ENCODE measurements around the gene FN1. TPM values are rescaled to one million over a fixed set of nuclear protein-coding genes. Genes with fewer than 3 reads are reported as not detected.
"Not testable (repeated sequence)": the region's sequence is repeated elsewhere in the genome, so short reads cannot be mapped to it uniquely, and the experiment has no call there.

Gene FN1
- total RNA-seq, 1 donor from 2014 or later = not detected

DNA sequence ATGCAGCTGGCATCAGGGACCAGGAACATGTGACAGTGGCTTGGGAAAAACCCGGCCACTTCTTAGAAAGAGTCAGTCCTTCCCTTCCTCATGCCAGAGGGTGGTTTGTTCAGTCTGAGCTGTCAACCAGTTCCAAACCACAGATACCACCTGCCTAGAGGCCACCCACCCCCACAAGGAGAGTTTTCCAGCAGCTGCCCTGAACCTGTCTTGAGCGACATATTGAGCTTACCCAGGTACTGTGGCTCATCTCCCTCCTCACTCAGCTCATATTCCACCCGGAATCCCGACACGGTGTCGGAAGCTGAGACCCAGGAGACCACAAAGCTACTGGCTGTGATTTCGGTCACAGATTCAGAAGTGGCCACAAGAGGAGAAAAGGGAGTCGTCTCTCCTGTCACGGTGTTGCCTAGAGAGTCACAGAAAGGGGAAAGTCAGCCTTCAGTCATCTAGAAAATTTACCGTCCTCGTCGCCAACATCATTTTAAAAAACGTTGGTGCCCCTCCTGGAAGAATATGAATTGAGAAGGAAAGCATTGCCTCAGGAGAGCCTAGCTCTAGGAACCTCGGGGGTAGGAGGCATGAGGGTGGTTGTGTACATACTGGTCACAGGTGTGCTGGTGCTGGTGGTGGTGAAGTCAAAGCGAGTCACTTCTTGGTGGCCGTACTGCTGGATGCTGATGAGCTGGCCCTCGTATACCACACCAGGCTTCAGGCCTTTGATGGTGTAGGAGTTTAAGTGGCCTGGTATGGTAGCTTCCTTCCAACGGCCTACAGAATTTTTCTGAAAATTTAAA, 26.3 kb downstream of the FN1 start:
- Mint-ChIP-seq H3K4me1 (no peaks in the 10 kb centered on the region), H3K4me3 (no peak overlapping the region), H3K27ac (no peak overlapping the region), H3K9me3 (no peaks in the 10 kb centered on the region), H3K27me3 (peaks cover 11% of the 10 kb centered on the region), H3K36me3 (ENCODE audit: low read depth) (no peaks in the 10 kb centered on the region)
- ChIA-PET POLR2A (no interaction called here), CTCF (no interaction called here)
- intact Hi-C loops (cut with micrococcal nuclease) = no loop called here
- ATAC-seq (ENCODE audit: low read depth) (no peak), DNase-seq (no peak)
- TF ChIP-seq, protein P1, sequence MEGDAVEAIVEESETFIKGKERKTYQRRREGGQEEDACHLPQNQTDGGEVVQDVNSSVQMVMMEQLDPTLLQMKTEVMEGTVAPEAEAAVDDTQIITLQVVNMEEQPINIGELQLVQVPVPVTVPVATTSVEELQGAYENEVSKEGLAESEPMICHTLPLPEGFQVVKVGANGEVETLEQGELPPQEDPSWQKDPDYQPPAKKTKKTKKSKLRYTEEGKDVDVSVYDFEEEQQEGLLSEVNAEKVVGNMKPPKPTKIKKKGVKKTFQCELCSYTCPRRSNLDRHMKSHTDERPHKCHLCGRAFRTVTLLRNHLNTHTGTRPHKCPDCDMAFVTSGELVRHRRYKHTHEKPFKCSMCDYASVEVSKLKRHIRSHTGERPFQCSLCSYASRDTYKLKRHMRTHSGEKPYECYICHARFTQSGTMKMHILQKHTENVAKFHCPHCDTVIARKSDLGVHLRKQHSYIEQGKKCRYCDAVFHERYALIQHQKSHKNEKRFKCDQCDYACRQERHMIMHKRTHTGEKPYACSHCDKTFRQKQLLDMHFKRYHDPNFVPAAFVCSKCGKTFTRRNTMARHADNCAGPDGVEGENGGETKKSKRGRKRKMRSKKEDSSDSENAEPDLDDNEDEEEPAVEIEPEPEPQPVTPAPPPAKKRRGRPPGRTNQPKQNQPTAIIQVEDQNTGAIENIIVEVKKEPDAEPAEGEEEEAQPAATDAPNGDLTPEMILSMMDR (IDR thresholded peaks at IDR 0.05) = no peak

- CTCF ChIA-PET; H3K36me3 Mint-ChIP-seq (ENCODE audit: low read depth); H3K9me3 Mint-ChIP-seq; H3K4me3 Mint-ChIP-seq; H3K27ac Mint-ChIP-seq; POLR2A ChIA-PET; H3K27me3 Mint-ChIP-seq; intact Hi-C loops (cut with micrococcal nuclease); ATAC-seq (ENCODE audit: low read depth); DNase-seq; H3K4me1 Mint-ChIP-seq: not testable (repeated sequence)
These were observed 27.4 kb downstream of the FN1 start for GRCh38 chr2:215408441-215408840.

DNA sequence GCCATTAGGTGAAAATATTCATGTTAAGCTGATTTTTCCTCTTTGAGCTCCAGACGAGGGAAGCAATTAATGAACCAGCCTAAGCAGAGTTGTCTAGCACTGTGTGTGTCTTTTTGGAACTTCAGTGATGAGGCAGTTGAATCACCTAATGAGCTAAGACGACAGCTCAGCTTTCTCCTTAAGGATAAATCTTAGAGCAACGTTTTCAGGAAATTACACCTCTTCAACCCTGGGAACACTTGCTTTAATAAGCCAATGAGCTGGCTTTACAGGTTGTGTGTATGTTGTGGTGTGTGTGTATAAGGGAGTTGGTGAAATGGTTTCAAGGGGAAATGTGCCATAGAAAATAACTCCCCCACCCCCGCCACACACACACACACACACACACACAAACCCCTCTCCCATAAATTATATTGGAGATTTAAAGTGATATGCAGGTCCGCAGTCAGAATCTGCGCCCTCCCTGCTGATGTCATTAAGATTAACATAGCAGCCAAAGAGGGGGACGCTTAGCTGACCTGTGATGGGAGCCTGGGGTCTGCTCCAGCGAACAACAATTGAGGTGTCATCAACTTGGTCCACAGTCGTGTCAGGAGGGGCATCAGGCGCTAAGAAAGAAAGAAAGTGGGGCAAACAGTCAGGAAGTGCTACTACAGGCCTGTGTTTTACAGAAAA, 28.1 kb downstream of the FN1 start:
- CTCF ChIA-PET = no interaction called here
- H3K36me3 Mint-ChIP-seq (ENCODE audit: low read depth) = no peaks in the 10 kb centered on the region
- H3K4me1 Mint-ChIP-seq = no peaks in the 10 kb centered on the region
- DNase-seq (no peak), ATAC-seq (ENCODE audit: low read depth) (no peak)
- H3K4me3 Mint-ChIP-seq = no peak overlapping the region
- intact Hi-C loops (cut with micrococcal nuclease) = no loop called here
- no peak overlapping the region for H3K27ac Mint-ChIP-seq
- no peaks in the 10 kb centered on the region for H3K9me3 Mint-ChIP-seq
- POLR2A ChIA-PET = interaction anchor here (0.7 kb wide), 1 partner anchor 31 kb away, joined by 5 read pairs; no protein-coding TSS in a partner anchor
- H3K27me3 Mint-ChIP-seq = peaks cover 3% of the 10 kb centered on the region
- TF ChIP-seq, protein P1 (IDR thresholded peaks at IDR 0.05) = no peak

GRCh38 chr2:215407061-215407460, 28.8 kb downstream of the FN1 start:
- H3K27me3 Mint-ChIP-seq = peaks cover 3% of the 10 kb centered on the region
- ChIA-PET CTCF (no interaction called here), POLR2A (interaction anchor here (0.7 kb wide), 1 partner anchor 30 kb away, joined by 5 read pairs; no protein-coding TSS in a partner anchor)
- intact Hi-C loops (cut with micrococcal nuclease) = no loop called here
- no peaks in the 10 kb centered on the region for H3K36me3 Mint-ChIP-seq (ENCODE audit: low read depth)
- no peaks in the 10 kb centered on the region for H3K9me3 Mint-ChIP-seq
- H3K27ac Mint-ChIP-seq = no peak overlapping the region
- no peak overlapping the region for H3K4me3 Mint-ChIP-seq
- TF ChIP-seq, protein P1 (IDR thresholded peaks at IDR 0.05) = no peak
- no peak for ATAC-seq (ENCODE audit: low read depth)
- no peak for DNase-seq
- no peaks in the 10 kb centered on the region for H3K4me1 Mint-ChIP-seq

DNA sequence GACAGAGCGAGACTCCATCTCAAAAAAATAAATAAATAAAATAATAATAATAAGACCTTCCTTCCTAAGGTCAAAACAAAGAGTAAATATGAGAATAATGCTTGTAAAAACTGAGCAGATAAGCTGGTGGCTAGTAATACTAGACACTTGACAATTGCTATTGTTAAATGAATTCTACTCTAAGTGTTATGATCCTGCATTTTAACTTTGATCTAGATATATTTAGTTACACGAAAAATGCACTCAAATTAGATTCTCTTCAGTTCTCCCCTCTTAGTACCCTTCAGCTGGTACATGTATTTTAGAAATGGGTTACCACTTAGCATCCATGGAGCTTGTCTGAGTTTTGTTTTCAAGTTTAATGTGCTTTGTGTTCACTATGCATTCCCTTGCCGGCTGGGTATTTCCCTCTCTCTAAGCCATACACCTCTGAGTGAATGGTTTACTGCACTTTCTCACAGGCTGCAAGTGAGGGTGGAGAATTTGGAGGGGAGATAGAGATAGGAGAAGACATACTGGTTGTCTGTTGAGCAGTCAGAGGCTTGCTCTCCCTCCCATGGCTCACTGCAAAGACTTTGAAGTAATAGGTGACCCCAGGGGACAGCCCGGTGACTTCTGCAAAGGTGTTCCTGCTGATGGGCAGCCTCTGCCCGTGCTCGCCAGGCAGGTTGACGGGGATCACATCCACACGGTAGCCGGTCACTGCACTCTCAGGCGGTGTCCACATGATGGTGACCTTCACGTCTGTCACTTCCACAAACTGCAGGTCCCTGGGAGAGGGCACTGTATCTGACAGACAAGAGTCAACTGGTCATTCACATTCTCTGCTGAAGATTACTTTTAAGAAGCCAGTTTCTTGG, 29.9 kb downstream of the FN1 start:
- H3K9me3 Mint-ChIP-seq = no peaks in the 10 kb centered on the region
- DNase-seq (no peak), ATAC-seq (ENCODE audit: low read depth) (no peak)
- no peak overlapping the region for H3K4me3 Mint-ChIP-seq
- TF ChIP-seq, protein P1 (IDR thresholded peaks at IDR 0.05) = no peak
- intact Hi-C loops (cut with micrococcal nuclease) = no loop called here
- no peaks in the 10 kb centered on the region for H3K36me3 Mint-ChIP-seq (ENCODE audit: low read depth)
- no peak overlapping the region for H3K27ac Mint-ChIP-seq
- ChIA-PET CTCF (no interaction called here), POLR2A (no interaction called here)
- H3K4me1 Mint-ChIP-seq = no peaks in the 10 kb centered on the region
- peaks cover 3% of the 10 kb centered on the region for H3K27me3 Mint-ChIP-seq
